ENCODE results near the gene CBR3. TPM values are rescaled to one million over a fixed set of nuclear protein-coding genes. Genes with fewer than 3 reads are reported as not detected.

Gene CBR3
- total RNA-seq, 1 experiment from 2014 or later, result 12.9 TPM

DNA sequence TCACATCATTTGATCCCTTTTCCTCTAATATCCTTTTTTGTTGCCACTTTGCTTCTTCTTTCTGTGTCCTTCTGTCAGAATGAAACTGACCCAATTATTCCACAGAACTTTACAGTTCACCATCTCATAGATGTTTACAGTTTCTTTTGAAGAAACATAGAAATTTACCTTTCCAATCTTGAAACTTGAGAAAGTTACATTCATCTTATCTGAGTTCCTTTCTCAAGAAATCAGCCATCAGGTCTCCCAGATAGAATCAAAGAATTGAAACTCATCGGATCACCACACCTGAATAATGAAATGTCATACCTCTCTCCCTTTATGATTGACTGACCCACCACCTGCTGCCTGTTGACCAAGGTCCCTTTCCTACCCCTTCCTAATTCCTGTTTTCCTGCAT lies 41.4 kb upstream of the CBR3 start:
- ChIA-PET POLR2A (no interaction called here), CTCF (no interaction called here)
- Mint-ChIP-seq H3K9me3 (peaks cover 30% of the 10 kb centered on the region), H3K36me3 (peaks cover 40% of the 10 kb centered on the region), H3K27ac (no peak overlapping the region), H3K4me1 (peaks cover 48% of the 10 kb centered on the region), H3K4me3 (no peak overlapping the region), H3K27me3 (ENCODE audit: low read depth) (peaks cover 8% of the 10 kb centered on the region)
- ATAC-seq (no peak), DNase-seq (ENCODE audit: low spot score) (no peak)
- no peak for TF ChIP-seq ZNF317 (CRISPR knock-in tag; IDR thresholded peaks at IDR 0.05; ENCODE audit: borderline replicate concordance, low read depth)
- no peak for TF ChIP-seq GABPB1 (CRISPR knock-in tag; IDR thresholded peaks at IDR 0.05)
- TF ChIP-seq EMX1 (CRISPR knock-in tag; IDR thresholded peaks at IDR 0.05), result no peak
- TF ChIP-seq, protein P1, sequence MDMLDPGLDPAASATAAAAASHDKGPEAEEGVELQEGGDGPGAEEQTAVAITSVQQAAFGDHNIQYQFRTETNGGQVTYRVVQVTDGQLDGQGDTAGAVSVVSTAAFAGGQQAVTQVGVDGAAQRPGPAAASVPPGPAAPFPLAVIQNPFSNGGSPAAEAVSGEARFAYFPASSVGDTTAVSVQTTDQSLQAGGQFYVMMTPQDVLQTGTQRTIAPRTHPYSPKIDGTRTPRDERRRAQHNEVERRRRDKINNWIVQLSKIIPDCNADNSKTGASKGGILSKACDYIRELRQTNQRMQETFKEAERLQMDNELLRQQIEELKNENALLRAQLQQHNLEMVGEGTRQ (CRISPR knock-in tag; IDR thresholded peaks at IDR 0.05), result no peak
- no peak for TF ChIP-seq RORB (CRISPR knock-in tag; IDR thresholded peaks at IDR 0.05)
- no peak for TF ChIP-seq JUN (CRISPR knock-in tag; IDR thresholded peaks at IDR 0.05)

DNA sequence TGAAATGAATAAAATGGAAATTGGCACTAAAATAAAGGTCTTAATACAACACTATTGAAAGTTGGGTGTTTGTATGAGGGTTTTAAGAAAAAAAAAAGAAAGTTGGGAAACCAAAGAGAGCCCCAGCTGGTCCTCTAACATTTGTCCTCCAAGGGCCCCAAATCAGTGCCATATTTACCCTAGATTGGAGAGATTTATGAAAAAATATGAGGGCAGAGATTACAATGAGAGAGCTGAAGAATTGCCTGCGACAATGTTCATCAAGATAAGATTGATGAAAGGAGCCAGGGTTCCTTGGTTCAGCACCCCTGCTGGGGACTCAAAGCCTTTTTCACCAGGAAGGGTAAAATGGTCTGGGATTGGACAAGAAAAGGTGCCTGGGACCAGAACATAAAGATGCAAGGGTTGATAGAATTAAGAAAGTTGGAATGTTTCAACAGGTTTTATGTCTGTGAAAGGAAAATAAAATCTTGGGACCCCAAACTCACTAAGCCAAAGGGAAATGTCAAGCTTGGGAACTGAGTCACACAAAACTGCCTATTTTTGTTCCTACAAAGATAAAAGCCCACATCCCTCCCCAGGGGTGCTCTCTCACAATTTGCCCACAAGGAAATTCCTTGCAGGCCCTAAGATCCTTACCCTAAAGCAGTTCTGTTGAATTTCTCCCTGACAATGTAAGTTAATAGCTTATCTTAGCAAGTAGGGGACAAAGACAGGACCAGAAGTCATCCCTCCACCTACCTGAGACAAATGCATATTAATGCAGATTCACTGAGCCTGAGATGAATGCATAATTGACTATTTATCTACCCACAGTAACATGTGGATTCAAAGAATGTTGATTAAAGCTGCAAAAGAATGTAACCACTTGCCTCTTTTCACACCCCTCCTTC lies 38.2 kb upstream of the CBR3 start:
- Mint-ChIP-seq H3K9me3 (peaks cover 30% of the 10 kb centered on the region), H3K27me3 (ENCODE audit: low read depth) (peaks cover 8% of the 10 kb centered on the region), H3K4me1 (peaks cover 74% of the 10 kb centered on the region), H3K36me3 (peaks cover 37% of the 10 kb centered on the region), H3K4me3 (peak overlapping the region; percentile 26), H3K27ac (peak overlapping the region; percentile 95)
- ChIA-PET POLR2A (interaction anchor here (1.3 to 2.2 kb wide), 2 partner anchors 27 to 37 kb away, joined by 5 to 11 read pairs; partner anchors contain the start of genes CBR1 and SETD4), CTCF (interaction anchor here (0.5 to 4.4 kb wide), 8 partner anchors 9 to 510 kb away, joined by 3 to 22 read pairs (median 4); no protein-coding TSS in a partner anchor)
- ATAC-seq (peak; percentile 71), DNase-seq (ENCODE audit: low spot score) (no peak)
- TF ChIP-seq, protein P1 (CRISPR knock-in tag; IDR thresholded peaks at IDR 0.05), result no peak
- no peak for TF ChIP-seq ZNF317 (CRISPR knock-in tag; IDR thresholded peaks at IDR 0.05; ENCODE audit: borderline replicate concordance, low read depth)
- TF ChIP-seq CBFB (CRISPR knock-in tag; IDR thresholded peaks at IDR 0.05; ENCODE audit: low read depth), result no peak
- TF ChIP-seq NFE2L1 (CRISPR knock-in tag; IDR thresholded peaks at IDR 0.05), result no peak
- TF ChIP-seq, protein P2, sequence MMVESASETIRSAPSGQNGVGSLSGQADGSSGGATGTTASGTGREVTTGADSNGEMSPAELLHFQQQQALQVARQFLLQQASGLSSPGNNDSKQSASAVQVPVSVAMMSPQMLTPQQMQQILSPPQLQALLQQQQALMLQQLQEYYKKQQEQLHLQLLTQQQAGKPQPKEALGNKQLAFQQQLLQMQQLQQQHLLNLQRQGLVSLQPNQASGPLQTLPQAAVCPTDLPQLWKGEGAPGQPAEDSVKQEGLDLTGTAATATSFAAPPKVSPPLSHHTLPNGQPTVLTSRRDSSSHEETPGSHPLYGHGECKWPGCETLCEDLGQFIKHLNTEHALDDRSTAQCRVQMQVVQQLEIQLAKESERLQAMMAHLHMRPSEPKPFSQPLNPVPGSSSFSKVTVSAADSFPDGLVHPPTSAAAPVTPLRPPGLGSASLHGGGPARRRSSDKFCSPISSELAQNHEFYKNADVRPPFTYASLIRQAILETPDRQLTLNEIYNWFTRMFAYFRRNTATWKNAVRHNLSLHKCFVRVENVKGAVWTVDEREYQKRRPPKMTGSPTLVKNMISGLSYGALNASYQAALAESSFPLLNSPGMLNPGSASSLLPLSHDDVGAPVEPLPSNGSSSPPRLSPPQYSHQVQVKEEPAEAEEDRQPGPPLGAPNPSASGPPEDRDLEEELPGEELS (CRISPR knock-in tag; IDR thresholded peaks at IDR 0.05), result no peak
- no peak for TF ChIP-seq GTF2I (CRISPR knock-in tag; conservative IDR thresholded peaks at IDR 0.05)
- TF ChIP-seq HMGA2 (CRISPR knock-in tag; IDR thresholded peaks at IDR 0.05), result no peak
- no peak for TF ChIP-seq NR3C1 (CRISPR knock-in tag; conservative IDR thresholded peaks at IDR 0.05; ENCODE audit: low read depth)
- TF ChIP-seq ZBTB21 (CRISPR knock-in tag; IDR thresholded peaks at IDR 0.05; ENCODE audit: borderline replicate concordance), result no peak
- TF ChIP-seq, protein P3, sequence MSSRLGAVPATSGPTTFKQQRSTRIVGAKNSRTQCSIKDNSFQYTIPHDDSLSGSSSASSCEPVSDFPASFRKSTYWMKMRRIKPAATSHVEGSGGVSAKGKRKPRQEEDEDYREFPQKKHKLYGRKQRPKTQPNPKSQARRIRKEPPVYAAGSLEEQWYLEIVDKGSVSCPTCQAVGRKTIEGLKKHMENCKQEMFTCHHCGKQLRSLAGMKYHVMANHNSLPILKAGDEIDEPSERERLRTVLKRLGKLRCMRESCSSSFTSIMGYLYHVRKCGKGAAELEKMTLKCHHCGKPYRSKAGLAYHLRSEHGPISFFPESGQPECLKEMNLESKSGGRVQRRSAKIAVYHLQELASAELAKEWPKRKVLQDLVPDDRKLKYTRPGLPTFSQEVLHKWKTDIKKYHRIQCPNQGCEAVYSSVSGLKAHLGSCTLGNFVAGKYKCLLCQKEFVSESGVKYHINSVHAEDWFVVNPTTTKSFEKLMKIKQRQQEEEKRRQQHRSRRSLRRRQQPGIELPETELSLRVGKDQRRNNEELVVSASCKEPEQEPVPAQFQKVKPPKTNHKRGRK (CRISPR knock-in tag; IDR thresholded peaks at IDR 0.05; ENCODE audit: borderline replicate concordance), result no peak
- no peak for TF ChIP-seq ZNF219 (CRISPR knock-in tag; IDR thresholded peaks at IDR 0.05; ENCODE audit: borderline replicate concordance)
- TF ChIP-seq, protein P4, sequence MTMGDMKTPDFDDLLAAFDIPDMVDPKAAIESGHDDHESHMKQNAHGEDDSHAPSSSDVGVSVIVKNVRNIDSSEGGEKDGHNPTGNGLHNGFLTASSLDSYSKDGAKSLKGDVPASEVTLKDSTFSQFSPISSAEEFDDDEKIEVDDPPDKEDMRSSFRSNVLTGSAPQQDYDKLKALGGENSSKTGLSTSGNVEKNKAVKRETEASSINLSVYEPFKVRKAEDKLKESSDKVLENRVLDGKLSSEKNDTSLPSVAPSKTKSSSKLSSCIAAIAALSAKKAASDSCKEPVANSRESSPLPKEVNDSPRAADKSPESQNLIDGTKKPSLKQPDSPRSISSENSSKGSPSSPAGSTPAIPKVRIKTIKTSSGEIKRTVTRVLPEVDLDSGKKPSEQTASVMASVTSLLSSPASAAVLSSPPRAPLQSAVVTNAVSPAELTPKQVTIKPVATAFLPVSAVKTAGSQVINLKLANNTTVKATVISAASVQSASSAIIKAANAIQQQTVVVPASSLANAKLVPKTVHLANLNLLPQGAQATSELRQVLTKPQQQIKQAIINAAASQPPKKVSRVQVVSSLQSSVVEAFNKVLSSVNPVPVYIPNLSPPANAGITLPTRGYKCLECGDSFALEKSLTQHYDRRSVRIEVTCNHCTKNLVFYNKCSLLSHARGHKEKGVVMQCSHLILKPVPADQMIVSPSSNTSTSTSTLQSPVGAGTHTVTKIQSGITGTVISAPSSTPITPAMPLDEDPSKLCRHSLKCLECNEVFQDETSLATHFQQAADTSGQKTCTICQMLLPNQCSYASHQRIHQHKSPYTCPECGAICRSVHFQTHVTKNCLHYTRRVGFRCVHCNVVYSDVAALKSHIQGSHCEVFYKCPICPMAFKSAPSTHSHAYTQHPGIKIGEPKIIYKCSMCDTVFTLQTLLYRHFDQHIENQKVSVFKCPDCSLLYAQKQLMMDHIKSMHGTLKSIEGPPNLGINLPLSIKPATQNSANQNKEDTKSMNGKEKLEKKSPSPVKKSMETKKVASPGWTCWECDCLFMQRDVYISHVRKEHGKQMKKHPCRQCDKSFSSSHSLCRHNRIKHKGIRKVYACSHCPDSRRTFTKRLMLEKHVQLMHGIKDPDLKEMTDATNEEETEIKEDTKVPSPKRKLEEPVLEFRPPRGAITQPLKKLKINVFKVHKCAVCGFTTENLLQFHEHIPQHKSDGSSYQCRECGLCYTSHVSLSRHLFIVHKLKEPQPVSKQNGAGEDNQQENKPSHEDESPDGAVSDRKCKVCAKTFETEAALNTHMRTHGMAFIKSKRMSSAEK (CRISPR knock-in tag; IDR thresholded peaks at IDR 0.05; ENCODE audit: borderline replicate concordance), result no peak
- TF ChIP-seq ZNF138 (CRISPR knock-in tag; conservative IDR thresholded peaks at IDR 0.05), result no peak
- TF ChIP-seq SOX15 (CRISPR knock-in tag; IDR thresholded peaks at IDR 0.05), result no peak

Data from WTC11 (cell line).